Glomerular endothelial cell (primary cell): Measurements from ENCODE around the gene AP3D1. TPM values are rescaled to one million over a fixed set of nuclear protein-coding genes. Genes with fewer than 3 reads are reported as not detected.
"Not testable (repeated sequence)": the region's sequence is repeated elsewhere in the genome, so short reads cannot be mapped to it uniquely, and the experiment has no call there.

ENCODE experiments used
- DNase-seq: peaks from one replicate; pipeline ENCODE4 v3.0.0-alpha.2; 2011; ENCODE audit warnings: low read depth, low spot score; ENCODE audit errors: extremely low read depth
- total RNA-seq: library from RNA; depleted of rRNA; stranded (reverse); fragments of >200 nt; gene quantifications from 2 replicates; pipeline ENCODE4 v1.2.3, GENCODE V29; 2015

Gene AP3D1
- total RNA-seq, 1 donor from 2014 or later: 195 TPM

GRCh38 chr19:2129892-2130770 is 21.2 kb downstream of the AP3D1 start:
- DNase-seq: no peak

DNA sequence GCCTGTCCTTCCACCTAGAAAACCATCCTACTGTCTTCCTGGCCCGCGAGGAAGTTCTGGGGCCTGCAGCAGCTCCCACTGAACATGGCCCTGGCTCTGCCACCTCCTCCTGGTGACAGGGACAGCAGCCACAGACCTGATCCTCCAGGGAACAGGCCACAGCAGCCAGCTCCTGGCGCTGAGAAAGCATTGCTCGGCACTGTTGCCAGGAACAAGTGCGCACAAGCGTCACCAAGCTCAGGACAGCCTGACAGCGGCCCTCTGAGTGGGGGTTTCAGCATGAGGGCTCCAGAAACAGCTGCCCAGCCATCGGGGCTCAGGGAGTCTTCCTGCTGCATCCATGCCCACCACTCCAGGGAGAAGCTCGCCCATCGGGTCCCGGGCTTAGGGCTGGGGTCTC is 21.9 kb downstream of the AP3D1 start:
- no peak for DNase-seq

DNA sequence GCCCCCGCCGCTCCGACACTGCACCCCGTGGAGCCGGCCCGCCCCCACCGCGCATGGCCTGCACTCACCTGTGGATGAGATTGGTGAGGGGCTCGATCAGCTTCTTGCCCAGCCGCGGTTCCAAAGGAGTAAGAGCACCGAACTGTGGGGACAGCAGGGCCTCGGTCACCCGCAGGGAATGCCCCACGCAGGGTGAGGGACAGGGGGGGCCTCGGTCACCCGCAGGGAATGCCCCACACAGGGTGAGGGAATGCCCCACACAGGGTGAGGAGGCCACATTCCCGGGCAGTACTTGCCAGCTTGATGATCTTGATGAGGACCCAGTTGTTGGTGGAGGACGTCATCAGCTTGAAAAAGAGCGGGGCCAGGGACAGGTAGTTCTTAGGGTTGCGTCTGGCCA is 22.3 kb downstream of the AP3D1 start:
- no peak for DNase-seq

DNA sequence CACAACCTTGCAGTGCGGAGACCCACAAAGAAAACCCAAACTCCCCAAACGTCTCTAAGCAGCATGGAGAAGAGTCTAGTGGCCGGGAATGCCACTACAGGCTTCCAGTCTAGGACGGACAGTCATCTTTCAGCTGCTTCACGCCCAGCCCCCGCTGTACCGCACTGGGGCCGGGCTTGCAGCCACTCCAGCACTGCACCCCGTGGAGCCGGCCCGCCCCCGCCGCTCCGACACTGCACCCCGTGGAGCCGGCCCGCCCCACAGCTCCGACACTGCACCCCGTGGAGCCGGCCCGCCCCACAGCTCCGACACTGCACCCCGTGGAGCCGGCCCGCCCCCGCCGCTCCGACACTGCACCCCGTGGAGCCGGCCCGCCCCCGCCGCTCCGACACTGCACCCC is 23.1 kb downstream of the AP3D1 start:
- not testable (repeated sequence) for DNase-seq

- DNase-seq: no peak
Measured at GRCh38 chr19:2127758-2128157, 23.6 kb downstream of the AP3D1 start.

- no peak for DNase-seq
Measured at GRCh38 chr19:2126879-2127518, 24.4 kb downstream of the AP3D1 start.

DNA sequence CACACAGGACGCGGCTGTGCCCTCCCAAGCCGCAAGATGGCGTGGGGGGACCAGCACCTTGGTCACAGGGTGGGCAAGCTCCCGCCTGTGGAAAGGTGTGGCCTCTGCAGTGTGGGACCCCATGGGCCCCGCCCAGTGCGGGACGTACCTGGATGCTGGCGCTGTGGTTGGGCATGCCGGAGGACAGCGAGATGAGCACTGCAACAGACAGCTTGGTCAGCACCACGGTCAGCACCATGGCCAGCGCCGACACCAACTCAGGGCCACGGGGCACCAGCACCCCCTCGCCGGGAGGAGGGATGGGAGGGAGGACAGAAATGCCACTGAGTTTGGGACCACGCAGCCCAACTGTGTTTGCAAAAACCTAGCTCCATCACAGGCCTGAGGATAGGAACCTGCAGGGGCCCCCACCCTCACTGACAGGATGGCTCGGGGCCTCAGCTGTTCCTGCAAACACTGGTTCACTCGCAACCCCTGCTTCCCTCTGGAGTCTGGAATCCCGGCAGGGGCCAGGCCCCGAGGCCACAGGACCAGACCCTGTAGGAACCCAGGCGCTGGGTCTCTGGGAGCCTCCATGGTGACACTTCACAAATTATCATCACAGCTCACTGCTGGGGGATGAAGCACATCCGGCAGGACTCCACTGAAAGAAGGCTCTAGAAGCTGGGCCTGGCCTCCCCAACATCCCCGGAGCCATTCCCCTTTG is 27.5 kb downstream of the AP3D1 start:
- DNase-seq: no peak

DNA sequence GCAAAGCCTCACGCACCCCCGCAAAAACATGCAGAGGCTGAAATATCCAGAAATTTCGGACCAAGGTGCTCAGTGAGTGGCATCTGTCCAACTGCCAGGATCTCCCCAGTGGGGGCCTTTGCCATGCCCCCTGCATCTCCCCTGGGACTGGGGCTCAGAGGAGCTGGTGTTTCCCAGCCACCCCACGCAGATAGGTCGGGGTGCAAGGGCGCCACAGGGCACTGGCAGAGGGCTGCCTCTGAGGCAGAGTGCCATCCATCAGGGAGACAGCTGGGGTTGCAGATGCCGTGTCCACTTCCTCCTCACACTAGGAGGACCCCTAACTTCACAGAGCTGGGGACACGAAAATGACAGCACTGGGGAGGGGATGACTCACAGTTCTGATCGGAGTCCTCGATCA is 28.4 kb downstream of the AP3D1 start:
- DNase-seq: no peak

- no peak for DNase-seq
Measured at GRCh38 chr19:2122251-2122650, 29.1 kb downstream of the AP3D1 start.

DNA sequence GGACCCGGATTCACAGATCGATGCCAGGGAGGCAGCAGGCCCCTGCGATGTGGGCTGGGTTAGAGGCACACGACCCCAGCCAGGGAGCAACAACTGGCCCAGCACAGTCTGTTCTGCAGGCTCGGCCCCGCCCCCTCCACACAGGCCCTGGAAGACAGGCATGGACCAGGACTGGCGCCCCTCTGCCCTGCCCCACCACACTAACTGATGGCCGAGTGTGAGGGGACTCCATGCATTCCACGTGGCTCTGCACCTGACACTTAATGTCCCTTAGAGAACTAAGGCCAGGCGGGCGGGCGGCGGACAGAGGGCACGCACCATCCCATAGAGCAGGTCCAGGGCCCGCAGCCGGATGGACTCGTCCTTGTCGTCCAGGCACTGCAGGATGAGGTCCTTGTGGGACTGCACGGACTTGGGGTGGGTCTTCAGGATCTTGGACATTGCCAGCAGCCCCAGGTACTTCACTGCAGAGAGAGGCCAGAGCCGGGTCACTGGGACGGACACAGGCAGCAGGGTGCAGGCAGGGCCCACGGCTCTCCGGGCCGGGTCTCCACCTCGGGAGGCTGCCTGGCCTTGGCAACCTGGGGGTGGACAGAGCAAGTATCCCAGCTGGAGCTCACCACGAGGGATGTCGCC is 29.8 kb downstream of the AP3D1 start:
- DNase-seq: no peak

- no peak for DNase-seq
Measured at GRCh38 chr19:2120821-2121220, 30.5 kb downstream of the AP3D1 start.

DNA sequence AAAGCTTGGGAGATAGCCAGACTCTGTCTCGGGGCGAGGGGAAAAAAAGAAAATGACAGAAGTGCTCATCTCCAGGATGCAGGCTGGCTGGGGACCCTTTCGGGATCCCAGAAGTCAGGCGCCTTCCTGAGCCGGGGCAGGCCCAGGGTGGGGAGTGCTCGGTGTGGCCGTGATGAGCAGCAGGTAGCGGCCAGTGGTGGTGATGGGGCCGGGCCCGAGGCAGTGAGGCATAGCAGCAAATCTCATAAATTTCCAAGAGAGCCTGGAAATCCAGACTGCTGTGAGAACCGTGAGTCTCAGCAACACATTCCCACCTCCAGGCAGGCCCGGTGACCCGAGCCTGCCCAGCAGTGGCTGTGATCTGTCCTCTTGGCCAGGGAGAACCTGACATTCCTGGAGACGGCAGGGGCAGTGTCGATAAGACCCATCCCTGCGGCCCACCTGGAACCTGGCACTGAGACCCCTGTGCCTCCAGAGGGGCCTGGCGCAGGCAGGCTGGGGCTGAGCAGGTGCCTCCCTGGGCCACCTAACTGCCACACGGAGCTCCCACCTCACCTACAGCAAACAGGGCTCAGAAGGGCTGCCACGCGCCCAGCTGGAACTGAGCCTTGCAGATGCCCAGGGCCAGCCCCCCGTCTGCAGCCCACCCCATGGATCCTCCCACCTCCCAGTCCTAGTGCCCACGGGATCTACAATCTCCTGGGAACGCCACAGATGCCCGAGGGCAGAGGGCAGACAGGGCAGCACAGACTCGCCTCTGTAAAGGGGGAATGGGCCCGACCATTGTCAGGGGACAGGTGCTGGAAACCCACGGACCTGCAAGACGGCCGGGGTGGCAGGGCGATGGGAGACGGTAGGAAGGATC is 31.2 kb downstream of the AP3D1 start:
- no peak for DNase-seq

DNA sequence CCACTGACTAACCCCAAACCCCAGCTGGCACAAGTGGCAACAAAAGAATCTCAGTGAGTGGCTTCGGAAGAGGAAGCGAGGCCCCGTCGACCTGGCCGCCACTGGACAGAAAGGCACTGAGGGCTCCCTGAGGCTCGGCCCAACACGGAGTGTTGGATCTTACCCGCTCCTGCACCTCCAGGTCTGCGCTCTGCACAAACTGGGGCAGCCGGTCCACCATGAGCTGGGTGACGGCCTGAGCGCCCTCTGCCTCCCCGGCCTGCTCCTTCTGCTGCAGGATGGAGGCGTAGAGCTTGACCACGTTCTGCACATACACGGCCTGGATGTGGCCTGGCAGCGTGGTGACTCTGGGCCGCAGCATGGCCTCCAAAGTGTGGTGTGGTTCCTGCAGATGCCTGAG is 32.9 kb downstream of the AP3D1 start:
- DNase-seq: no peak

- DNase-seq: no peak
Measured at GRCh38 chr19:2117215-2117960, 34.0 kb downstream of the AP3D1 start.

DNA sequence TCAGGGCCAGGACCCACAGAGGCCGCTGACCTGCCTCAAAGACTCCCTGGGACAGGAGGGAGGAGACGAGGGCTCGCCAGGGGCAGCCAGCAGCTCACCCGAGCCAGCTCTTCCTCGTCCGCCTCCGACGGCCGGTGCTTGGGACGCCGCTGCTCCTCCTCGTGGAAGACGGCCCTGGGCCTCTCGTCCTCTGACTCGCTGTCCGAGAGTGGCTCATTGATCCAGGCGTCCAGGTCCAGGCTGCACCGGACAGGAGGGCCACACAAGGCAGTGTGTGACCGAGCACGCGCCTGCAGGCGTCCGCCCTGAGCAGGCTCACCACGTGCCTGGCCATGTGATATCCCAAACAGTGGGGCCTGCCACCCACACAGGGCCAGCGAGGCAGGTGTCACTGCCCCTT is 34.9 kb downstream of the AP3D1 start:
- DNase-seq: no peak

DNA sequence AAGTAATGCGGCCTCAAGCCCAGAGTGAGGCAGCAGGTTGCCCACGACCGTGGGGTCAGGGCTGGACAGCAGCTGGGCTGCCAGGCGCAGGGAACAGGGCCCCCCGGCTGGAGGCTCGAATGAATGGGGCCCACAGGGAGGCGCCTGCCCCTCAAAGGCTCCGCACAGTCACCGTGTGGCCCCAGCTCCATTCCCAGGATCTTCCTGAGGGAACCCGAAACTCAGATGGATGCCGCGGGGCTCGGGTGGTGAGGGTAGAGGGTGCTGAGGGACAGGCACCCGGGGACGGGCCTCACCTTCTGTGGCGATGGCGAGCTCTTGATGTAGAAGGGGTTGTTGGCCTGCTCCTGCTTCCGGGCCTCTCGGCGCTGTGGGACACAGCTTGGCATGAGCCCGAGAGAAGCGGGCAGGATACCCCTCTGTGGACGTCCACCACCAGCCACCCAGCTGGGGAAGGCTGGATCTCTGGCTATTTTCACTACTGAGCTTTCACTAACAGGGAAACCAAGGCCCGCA is 35.4 kb downstream of the AP3D1 start:
- DNase-seq: no peak

GRCh38 chr19:2115324-2115723 is 36.0 kb downstream of the AP3D1 start:
- no peak for DNase-seq

GRCh38 chr19:2114821-2115220 is 36.5 kb downstream of the AP3D1 start:
- no peak for DNase-seq

DNA sequence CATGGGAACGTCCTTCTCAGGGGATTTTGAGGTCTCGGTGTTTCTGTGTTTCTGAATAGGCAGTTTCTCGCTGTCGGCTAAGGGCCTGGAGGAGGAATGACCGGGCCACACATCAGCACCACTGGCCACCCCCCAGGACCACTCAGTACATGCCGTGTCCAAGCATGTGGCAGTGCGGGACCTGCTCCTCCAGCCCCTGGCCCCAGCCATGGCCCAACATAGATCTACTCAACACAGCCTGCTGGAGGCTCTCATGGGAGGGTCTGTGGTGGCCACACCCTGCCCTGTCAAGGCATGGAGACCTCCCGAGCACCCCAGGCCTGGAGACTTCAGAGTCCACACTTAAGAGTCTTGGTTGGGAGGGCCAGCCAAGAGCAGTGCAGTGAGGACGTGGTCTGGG is 37.1 kb downstream of the AP3D1 start:
- no peak for DNase-seq
